ENCODE results near the gene NUP50. TPM values are rescaled to one million over a fixed set of nuclear protein-coding genes. Genes with fewer than 3 reads are reported as not detected.

The NUP50 gene
- total RNA-seq, 6 donors from 2014 or later, result 57.9 to 115 (median 66.7) TPM

DNA sequence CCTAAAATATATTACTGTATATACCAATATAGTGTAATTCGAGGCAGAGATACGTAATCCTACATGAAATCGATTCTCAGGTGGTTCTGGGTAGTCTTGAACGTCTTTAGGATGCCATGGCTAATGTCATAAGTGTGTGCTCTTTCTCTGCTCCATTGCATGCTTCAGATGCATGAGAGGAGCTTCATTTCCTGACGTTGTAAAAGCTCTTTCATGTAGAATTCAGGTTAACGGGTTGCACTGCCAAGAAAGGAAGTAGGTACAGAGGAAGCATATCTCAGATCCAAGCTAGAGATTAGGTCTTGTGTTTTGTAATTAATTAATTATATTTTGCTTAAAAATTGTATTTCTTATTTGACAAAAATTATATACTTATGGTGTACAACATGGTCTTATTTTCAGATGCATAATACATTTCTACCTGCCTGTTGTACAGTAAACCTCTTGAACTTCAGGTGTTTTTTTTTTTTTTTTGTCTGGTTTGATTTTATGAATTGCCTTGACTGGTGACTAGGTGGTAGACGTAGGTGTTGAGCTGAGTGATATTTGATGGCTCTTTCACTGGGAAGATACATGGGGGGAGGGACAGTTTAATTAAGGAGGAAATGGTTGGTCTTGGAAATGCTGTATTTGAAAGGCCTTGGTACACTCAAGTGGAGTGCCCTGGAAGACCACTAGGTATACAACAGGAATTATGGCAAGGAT lies 9.3 kb downstream of the NUP50 start:
- Histone ChIP-seq H3K9me3 (no peaks in the 10 kb centered on the region), H3K27me3 (no peaks in the 10 kb centered on the region), H3K27ac (no peak overlapping the region), H3K36me3 (peaks cover 35 to 99% (median 69%) of the 10 kb centered on the region in 4 donors), H3K4me1 (peaks cover 0 to 5% (median 0%) of the 10 kb centered on the region in 4 donors), H3K4me3 (no peak overlapping the region)
- WGBS, 2 donors, result 63 to 66% methylated on average over 7 of the region's 7 CpGs
- ATAC-seq (ENCODE audit: low FRiP score in 2 of 2), result no peak
- TF ChIP-seq POLR2AphosphoS5 (IDR thresholded peaks at IDR 0.05), result no peak
- no peak for TF ChIP-seq POLR2A (IDR thresholded peaks at IDR 0.05)
- TF ChIP-seq, protein P1, sequence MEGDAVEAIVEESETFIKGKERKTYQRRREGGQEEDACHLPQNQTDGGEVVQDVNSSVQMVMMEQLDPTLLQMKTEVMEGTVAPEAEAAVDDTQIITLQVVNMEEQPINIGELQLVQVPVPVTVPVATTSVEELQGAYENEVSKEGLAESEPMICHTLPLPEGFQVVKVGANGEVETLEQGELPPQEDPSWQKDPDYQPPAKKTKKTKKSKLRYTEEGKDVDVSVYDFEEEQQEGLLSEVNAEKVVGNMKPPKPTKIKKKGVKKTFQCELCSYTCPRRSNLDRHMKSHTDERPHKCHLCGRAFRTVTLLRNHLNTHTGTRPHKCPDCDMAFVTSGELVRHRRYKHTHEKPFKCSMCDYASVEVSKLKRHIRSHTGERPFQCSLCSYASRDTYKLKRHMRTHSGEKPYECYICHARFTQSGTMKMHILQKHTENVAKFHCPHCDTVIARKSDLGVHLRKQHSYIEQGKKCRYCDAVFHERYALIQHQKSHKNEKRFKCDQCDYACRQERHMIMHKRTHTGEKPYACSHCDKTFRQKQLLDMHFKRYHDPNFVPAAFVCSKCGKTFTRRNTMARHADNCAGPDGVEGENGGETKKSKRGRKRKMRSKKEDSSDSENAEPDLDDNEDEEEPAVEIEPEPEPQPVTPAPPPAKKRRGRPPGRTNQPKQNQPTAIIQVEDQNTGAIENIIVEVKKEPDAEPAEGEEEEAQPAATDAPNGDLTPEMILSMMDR (IDR thresholded peaks at IDR 0.05), result no peak
- no peak for TF ChIP-seq EP300 (IDR thresholded peaks at IDR 0.05)
- no peak for DNase-seq

DNA sequence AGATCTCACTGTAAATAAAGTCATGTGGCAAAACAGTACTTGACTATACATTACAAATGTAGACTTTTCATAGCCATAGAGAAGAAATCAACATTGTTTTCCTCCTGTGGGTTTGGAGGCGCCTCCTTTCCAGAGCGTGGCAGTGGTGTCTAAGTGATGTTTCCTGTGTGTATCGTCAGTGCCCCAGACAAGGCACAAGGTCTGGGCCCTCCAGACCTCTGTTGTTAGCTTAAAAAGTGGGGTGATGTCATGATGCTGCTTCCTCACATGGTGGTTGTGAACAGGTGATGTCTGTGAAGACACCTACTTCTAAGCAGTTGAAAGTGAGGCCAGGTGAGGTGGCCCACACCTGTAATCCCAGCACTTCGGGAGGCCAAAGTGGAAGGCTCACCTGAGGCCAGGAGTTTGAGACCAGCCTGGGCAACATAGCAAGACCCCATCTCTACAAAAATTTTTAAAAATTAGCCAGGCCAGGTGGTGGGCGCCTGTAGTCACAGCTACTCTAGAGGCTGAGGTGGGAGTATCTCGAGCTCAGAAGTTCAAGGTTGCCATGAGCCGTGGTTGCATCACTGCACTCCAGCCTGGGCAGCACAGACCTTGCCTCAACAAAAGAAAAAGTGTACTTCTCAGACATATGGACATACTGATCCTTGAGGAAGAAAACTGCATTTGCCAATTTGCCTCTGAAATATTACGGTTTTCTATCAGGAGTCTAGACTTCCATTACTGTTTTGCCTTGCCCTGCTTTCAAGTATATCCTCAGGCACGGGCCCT lies 15.7 kb downstream of the NUP50 start:
- WGBS, 2 donors, result 77 to 86% methylated on average over 9 of the region's 9 CpGs
- H3K9me3 ChIP-seq, result no peaks in the 10 kb centered on the region
- H3K27ac ChIP-seq, result peak overlapping the region in 1 of 4 donors; percentile 36

DNA sequence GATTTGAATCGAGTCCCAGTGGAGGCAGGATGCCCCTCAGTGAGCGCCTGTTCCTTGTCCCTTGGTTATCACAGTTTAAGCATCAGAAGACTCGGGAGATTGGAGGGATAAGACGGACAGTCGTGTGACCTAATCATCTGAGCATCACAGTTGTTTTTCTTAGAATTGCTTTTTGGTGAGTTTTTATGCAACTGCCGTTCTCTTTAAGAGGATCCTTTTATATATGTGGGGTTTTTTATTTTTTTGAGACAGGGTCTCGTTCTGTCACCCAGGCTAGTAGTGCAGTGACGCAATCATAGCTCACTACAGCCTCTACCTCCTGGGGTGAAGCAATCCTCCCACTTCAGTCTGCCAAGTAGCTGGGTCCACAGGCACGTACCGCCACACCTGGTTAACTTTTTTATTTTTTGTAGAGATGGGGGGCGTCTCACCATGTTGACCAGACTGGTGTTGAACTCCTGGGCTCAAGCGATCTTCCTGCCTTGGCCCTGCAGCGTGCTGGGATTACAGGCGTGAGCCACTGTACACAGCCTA lies 16.5 kb downstream of the NUP50 start:
- WGBS, 2 donors, result 66 to 68% methylated on average over 14 of the region's 14 CpGs
- peak in 1 of 2 donors; percentile 81 for DNase-seq
- no peak for ATAC-seq (ENCODE audit: low FRiP score in 2 of 2)
- H3K4me3 ChIP-seq, result no peak overlapping the region
- no peaks in the 10 kb centered on the region for H3K9me3 ChIP-seq
- TF ChIP-seq POLR2A (IDR thresholded peaks at IDR 0.05), result no peak
- TF ChIP-seq, protein P1 (IDR thresholded peaks at IDR 0.05), result no peak
- TF ChIP-seq EP300 (IDR thresholded peaks at IDR 0.05), result no peak
- no peak for TF ChIP-seq POLR2AphosphoS5 (IDR thresholded peaks at IDR 0.05)
- H3K27me3 ChIP-seq, result no peaks in the 10 kb centered on the region
- peaks cover 3 to 14% (median 6%) of the 10 kb centered on the region in 4 donors for H3K4me1 ChIP-seq
- H3K36me3 ChIP-seq, result peaks cover 37 to 93% (median 69%) of the 10 kb centered on the region in 4 donors
- peak overlapping the region in 1 of 4 donors; percentile 18 for H3K27ac ChIP-seq

More for the DNA sequence above, 15.7 kb downstream of the NUP50 start:
- H3K36me3 ChIP-seq, result peaks cover 34 to 93% (median 67%) of the 10 kb centered on the region in 4 donors
- H3K4me3 ChIP-seq, result no peak overlapping the region
- DNase-seq, result no peak
- no peak for TF ChIP-seq POLR2A (IDR thresholded peaks at IDR 0.05)
- no peaks in the 10 kb centered on the region for H3K27me3 ChIP-seq
- peaks cover 3 to 14% (median 6%) of the 10 kb centered on the region in 4 donors for H3K4me1 ChIP-seq
- ATAC-seq (ENCODE audit: low FRiP score in 2 of 2), result no peak

DNA sequence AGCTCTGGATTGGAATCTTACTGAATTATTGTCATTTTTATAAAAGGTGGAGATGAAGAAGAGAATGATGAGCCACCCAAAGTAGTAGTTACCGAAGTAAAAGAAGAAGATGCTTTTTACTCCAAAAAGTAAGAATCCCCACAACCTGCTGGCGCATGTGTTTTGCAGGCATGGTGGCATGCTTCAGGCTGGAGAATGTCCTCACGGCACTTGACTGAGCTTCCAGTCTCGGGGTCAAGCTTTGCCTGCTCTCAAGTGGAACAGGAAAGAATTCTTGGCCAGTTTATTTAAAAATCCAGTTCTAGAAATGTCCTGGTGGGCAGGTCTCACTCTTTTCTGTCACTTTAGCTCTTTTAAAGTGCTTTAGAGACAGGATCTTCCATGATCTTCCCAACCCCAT lies 17.5 kb downstream of the NUP50 start:
- ATAC-seq (ENCODE audit: low FRiP score in 2 of 2) (no peak), DNase-seq (no peak)
- H3K9me3 ChIP-seq, result no peaks in the 10 kb centered on the region
- H3K4me3 ChIP-seq, result no peak overlapping the region
- no peaks in the 10 kb centered on the region for H3K27me3 ChIP-seq
- H3K4me1 ChIP-seq, result peaks cover 3 to 14% (median 6%) of the 10 kb centered on the region in 4 donors
- H3K36me3 ChIP-seq, result peaks cover 28 to 93% (median 67%) of the 10 kb centered on the region in 4 donors
- peak overlapping the region in 1 of 4 donors; percentile 18 for H3K27ac ChIP-seq
- TF ChIP-seq POLR2A (IDR thresholded peaks at IDR 0.05), result no peak
- TF ChIP-seq EP300 (IDR thresholded peaks at IDR 0.05), result no peak
- TF ChIP-seq, protein P1 (IDR thresholded peaks at IDR 0.05), result no peak
- no peak for TF ChIP-seq POLR2AphosphoS5 (IDR thresholded peaks at IDR 0.05)
- WGBS, 2 donors, result 67 to 94% methylated on average over 4 of the region's 4 CpGs

DNA sequence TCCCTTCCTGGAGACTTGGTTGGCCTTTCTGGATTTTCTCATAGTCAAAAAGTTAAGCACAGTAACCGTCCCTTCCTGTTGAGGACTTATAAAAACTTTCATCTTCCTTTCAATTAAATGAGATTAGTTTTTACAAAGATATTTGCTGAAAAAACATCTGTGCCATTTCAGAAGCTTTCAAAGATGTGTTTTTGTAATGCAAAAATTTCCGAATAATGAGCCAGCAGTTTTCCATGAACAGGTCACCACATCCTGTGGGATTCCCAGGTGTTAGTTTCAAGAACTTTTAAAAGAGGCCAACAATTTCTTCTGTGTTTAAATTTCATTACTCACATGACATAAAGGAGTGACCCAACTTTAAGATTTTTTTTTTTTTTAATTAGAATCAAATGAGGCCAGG lies 18.0 kb downstream of the NUP50 start:
- H3K27ac ChIP-seq, result peak overlapping the region in 1 of 4 donors; percentile 18
- no peaks in the 10 kb centered on the region for H3K27me3 ChIP-seq
- TF ChIP-seq POLR2AphosphoS5 (IDR thresholded peaks at IDR 0.05) (no peak), EP300 (IDR thresholded peaks at IDR 0.05) (no peak), POLR2A (IDR thresholded peaks at IDR 0.05) (no peak)
- TF ChIP-seq, protein P1 (IDR thresholded peaks at IDR 0.05), result no peak
- H3K4me1 ChIP-seq, result peaks cover 3 to 14% (median 6%) of the 10 kb centered on the region in 4 donors
- no peak overlapping the region for H3K4me3 ChIP-seq
- DNase-seq (no peak), ATAC-seq (ENCODE audit: low FRiP score in 2 of 2) (no peak)
- 89 to 92% methylated on average over 2 of the region's 2 CpGs for WGBS, 2 donors
- peaks cover 23 to 92% (median 64%) of the 10 kb centered on the region in 4 donors for H3K36me3 ChIP-seq
- H3K9me3 ChIP-seq, result no peaks in the 10 kb centered on the region
